GM18505 (cell line): ENCODE measurements around the gene CRYBB3.
"Not testable (repeated sequence)": the region's sequence is repeated elsewhere in the genome, so short reads cannot be mapped to it uniquely, and the experiment has no call there.

ENCODE experiments used
- ATAC-seq: cut with Tn5 transposase; IDR thresholded peaks from one replicate; pipeline ENCODE4 v1.9.1; 2021; ENCODE audit not compliant: unreplicated experiment
- POLR2A ChIP-seq: IDR thresholded peaks from 4 replicates; pipeline ENCODE4 v1.6.1; 2011; ENCODE audit warnings: borderline replicate concordance; ENCODE audit not compliant: insufficient read depth, insufficient read length; ENCODE audit errors: extremely low read depth

Gene CRYBB3

DNA sequence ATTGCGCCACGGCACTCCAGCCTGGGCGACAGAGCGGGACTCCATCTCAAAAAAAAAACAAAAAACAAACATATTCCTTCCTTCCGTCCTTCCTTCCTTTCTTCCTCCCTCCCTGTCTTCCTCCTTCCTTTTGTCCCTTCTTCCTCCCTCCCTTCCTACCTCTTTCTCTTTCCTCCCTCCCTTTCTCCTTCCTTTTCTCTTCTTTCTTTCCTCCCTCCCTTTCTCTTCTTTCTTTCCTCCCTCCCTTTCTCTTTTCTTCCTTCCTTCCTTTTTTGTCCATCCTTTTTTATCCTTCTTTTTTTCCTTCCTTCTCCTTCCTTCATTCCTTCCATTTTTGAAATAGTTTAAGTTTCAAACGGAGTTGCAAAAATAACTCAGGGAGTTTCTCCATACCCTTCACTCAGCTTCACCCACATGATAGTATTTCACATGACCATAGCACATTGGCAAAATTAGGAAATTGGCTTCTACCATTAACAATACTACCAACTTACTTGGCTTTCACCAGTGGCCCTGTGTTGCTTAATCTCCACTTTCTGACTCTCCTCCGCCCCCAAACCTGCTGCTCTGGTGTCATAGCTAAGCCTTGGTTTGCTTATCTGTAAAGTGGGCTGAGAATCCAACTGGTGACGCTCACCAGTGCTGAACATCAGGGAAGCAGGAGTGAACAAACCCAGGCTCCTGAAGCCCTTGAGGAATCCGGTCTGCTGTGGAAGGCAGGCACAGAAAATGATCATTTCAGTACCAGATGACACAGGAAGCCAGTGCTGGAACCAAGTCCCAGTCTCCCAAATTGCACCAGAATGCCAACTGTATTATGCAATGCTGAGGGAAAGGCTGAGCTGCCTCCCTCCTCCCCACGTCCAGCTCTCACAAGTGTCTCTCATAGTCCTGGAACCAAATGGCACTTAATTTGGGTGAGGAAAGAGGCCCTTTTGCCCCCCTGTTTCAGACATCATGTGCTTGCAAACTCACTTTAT, 17.2 kb upstream of the CRYBB3 start:
- no peak for TF ChIP-seq POLR2A
- no peak for ATAC-seq

DNA sequence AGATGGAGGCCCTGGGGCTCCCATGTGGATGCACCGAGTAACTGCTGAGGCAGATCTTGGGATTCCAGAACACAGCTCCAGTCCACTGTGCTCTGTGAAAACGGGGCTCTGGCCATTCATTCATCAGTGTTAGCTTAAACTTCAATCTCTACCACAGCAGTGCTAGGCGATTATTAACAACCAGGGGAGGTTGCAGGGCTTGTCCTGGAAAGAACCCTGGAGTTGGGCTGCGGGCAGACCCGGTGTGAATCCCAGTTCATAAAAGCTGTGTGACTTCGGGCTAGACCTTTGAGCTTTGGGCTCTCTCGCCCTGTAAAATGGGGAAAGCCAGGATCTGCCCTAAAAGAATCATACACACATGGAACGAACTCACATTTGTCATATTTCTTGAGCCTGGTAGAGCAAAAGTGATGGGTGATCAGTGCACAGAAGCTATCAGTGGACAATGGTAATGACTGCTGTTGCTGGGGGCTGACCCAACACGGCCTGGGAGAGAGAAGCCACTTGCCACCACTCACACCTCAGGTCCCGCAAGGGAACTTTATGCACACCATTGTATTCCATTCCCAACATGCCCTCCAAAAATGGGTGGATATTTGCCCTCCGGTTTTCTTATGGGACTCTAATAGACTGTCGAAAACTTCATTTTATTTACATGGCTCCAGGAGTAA, 15.6 kb upstream of the CRYBB3 start:
- ATAC-seq, result no peak
- no peak for TF ChIP-seq POLR2A

DNA sequence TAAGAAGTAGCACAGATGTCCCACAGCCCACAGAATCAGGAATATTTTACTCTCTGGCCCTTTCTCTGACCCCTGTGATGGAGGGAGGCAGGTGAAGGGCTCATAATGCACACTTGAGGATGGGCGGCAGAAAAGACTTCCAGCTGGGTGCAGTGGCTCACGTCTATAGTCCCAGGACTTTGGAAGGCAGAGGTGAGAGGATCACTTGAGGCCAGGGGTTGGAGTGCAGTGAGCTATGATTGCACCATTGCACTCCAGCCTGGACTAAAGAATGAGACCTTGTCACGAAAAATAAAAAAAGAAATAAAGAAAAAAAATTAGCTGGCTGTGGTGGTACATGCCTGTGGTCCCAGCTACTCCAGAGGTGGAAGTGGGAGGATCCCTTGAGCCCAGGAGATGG, 13.5 kb upstream of the CRYBB3 start:
- TF ChIP-seq POLR2A, result no peak
- no peak for ATAC-seq

DNA sequence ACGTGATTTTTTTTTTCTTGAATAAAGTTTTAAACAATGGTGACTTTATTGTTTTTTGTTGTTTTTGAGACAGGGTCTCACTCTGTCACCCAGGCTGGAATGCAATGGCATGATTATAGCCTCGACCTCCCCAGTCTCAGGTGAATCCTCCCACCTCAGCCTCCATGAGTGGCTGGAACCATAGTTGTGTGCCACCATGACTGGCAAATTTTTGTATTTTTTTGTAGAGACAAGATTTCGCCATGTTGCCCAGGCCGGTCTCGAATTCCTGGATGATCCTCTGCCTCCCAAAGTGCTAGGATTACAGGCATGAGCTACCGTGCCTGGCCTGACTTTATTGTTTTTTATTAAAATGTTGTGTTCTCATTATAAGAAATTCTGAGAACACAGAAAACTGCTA, 12.2 kb upstream of the CRYBB3 start:
- no peak for ATAC-seq
- TF ChIP-seq POLR2A, result no peak

DNA sequence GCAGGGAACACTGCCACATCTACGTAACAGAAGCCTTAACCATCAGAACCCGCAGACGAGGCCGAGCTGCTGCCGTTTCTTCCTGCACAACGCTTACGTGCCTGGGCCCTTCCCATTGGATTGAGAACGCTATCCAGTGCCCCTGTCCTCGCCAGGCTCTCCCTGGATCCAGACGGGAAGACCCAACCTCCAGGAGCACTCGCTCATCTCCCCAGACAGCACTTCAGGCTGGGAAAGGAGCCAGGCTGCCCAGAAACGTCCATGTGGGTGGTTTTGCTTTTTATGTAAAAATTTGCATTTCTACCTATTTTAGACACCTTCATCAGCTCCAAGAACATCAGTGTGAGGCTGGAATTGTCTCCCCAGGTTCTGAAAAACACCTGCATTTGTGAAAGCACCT, 7.3 kb upstream of the CRYBB3 start:
- TF ChIP-seq POLR2A, result no peak
- ATAC-seq, result no peak

DNA sequence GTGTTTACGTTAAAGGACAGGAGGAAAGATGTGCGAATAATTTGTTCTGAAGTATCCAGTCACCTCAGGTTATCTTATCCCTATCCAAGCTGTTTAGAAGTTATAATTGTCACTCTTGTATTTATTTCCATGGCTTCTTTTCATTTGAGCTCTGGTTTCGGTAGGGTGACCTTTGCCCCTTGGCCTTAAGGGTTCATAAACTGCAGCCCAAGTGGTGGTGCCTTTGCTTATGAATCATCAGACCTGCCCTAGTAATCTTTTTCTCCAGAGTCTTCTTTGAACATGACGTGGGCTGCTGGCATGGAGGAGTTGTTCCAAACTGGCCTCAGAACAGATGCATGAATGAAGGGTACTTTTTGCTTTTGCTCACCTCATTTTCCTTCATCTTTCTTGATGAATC, 6.5 kb upstream of the CRYBB3 start:
- TF ChIP-seq POLR2A, result no peak
- no peak for ATAC-seq

DNA sequence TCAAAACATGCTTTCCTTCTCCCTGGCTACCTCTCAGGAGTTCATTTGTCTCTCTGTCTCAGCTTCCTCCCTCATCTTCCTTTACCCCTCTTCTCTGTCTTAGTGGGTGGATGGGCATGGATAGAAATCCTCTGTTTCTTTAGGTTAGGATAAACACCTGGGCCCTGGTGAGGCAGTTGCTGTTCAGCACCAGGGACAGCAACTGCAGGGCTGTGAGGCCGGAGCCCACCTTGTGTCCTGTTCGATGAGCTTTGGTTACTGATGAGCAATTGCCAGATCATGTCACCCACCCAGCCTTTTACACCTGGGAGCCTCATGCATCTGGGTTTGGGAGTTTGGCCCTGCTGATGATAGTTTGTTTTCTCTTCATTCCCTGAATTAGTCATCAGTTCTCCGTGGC, 6.1 kb upstream of the CRYBB3 start:
- no peak for TF ChIP-seq POLR2A
- no peak for ATAC-seq

DNA sequence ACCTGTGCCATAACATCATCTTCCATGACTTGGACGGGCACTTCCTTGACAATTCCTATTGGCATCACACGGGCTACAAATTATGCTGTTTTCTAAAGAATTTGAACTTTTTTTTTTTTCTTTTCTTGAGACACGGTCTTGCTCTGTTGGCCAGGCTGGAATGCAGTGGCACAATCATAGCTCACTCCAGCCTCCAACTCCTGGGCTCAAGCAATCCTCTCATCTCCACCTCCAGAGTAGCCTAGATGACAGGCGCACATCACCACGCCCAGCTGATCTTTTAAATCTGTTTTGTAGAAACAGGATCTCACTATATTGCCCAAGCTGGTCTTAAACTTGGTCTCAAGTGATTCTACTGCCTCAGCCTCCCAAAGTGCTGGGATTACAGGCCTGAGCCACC, 3.3 kb upstream of the CRYBB3 start:
- no peak for ATAC-seq
- TF ChIP-seq POLR2A, result no peak

DNA sequence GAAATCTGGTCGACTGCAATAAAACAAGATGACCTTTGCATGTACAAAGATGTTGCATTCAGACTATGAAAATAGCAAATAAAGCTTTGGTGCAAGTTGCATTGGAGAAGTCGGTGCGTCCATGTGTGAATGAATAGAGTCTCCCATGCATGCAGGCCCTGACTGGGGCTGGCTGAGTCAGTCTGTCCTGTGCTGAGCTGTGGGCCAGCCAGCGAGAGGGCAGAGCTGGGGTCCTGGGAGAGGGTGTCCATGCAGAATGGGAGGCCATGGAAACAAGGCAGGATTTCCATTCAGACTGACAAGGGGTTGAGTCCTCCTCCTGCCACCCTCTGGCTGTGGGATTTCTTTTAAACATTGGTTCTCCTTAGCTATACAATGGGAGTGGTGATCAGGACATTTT, 2.3 kb upstream of the CRYBB3 start:
- no peak for TF ChIP-seq POLR2A
- ATAC-seq, result no peak

DNA sequence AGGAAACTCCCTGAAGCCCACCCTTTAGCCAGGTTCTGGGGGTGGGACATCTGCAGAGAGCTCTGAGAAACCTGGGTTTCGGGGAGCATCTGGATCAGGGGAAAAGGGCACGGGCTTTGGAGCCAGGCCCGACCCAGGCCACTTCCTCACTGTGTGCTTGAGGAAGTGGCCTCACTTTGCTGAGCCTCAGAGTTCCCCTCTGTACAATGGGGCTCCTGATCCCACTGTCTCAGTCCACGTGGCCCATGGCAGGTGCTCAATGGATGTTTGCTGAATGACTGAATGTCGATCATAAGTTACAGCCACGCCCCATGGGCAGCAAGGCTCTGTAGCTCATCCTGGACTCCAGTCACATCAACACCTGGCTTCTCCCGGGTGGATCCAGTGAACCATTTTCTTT, 1.3 kb downstream of the CRYBB3 start:
- ATAC-seq, result no peak
- no peak for TF ChIP-seq POLR2A

DNA sequence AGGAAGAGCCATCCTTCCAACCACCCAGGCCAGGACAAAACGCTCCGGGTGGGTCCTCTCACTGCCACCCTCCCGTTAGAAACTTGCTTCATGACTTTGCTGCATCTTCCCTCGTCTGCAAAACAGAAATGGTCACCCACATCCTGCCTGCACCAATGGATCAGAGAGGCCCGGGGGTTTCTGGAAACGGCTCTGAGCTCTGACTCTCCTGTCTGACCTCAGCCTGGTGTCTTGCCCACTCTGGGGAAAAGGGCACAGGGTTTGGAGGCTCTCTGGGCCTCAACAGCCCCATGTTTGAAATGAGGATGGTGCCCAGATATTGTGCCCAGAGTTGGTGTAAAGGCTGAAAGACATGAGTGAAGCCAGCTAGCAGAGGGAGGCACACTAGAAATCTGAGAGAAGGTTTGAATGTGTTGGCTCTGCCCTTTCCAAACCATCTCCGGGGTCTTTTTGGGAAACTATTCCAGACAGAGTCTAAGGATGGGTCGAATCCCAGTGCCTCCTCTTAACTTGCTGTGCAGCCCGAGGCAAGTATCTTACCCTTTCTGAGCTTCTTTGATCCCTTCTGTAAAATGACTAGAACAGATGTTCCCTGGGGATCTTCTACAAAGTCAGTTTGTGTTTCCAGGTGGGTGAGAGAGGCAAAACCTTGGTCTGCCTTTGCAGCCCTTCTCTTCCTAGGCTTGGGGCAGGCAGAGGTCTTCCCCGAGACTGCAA, 2.1 kb downstream of the CRYBB3 start:
- no peak for ATAC-seq
- no peak for TF ChIP-seq POLR2A

DNA sequence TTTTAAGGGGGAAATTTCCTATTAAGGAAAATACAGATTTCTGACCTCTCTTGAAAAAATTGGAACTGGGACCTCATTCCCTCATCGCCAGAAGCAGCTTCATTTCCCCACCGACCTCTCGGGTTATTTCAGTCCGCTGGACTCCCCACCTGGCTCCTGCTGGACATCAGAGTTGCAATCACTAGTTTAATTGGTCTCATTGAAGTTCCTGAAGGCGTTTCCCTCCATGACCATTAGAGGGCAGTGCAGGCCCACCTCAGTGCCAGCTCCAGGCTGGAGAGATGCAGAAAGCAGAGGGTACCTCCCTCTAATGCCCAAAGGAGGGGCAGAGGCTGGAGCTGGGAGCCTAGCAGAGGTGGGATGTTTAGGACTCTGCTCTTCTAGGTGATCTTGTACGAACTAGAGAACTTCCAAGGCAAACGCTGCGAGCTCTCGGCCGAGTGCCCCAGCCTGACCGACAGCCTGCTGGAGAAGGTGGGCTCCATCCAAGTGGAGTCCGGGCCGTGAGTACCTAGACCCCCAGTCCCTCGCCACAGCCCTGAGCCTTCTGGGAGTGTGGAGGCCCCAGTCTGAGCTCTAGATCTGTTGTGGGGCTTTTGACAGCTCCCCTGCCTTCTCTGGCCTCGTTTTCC, 2.7 kb downstream of the CRYBB3 start:
- no peak for TF ChIP-seq POLR2A
- no peak for ATAC-seq

DNA sequence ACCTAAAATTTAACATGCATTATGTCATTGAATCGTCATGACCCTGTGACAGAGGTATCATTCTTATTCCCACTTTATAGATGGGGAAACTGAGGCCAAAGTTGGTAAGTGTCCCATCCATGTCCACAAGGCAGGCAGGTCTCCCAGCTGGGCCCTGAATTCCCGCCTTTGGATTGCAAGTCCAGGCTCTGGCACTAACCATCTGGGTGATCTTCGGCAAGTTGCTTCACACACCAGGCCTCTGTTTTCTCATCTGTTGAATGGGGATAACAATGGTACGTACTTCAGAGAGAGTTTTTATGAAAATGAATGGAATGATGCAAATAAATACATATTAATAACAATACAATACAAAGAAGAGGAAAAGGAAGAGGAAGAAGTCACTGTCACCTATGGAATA, 3.4 kb downstream of the CRYBB3 start:
- ATAC-seq, result no peak
- no peak for TF ChIP-seq POLR2A

DNA sequence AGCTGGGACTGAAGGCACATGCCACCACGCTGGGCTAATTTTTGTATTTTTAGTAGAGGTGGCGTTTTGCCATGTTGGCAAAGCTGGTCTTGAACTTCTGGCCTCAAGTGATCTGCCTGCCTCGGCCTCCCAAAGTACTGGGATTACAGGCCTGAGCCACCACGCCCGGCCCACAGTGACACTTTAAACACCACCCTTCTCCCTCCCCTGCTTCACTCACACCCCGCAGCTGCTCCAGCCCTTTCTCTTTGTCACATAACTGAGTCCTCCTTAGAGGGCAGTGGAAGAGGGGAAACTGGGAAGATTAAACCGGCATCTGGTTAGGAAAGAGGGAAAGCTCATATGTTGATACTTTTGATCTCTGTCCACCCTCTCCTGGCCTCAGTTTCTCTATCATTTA, 4.9 kb downstream of the CRYBB3 start:
- ATAC-seq, result not testable (repeated sequence)

DNA sequence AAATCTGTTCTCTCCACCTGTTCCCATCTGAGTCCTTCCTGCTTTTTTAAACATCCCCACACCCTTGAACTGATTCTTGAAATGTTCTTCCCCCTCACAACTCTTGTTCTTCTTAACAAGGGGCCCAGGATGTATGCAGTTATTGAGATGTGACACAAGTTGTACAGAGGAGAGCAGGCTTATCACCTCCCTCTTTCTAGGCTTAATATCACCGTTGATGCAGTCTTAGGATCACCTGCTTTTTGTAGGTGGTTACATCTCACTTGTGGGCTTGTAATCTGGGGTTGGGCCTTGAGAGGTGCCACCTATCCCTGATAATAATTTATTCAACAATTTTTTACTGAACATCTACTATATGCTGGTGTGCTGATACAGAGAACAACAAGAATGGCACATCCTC, 6.2 kb downstream of the CRYBB3 start:
- TF ChIP-seq POLR2A, result no peak
- no peak for ATAC-seq
